IMR-90 (cell line): ENCODE results near the gene BCAP31. TPM values are rescaled to one million over a fixed set of nuclear protein-coding genes. Genes with fewer than 3 reads are reported as not detected.
"Not testable (repeated sequence)": the region's sequence is repeated elsewhere in the genome, so short reads cannot be mapped to it uniquely, and the experiment has no call there.

Experiments
- ATAC-seq: fragments of 200-7000 bp; cut with Tn5 transposase; 2 replicates; pipeline ENCODE4 v1.9.1; 2020; ENCODE audit warnings: low read depth, mild to moderate bottlenecking, moderate library complexity
- BruUV-seq: library from RNA; stranded (reverse); fragments of 400-500 nt; replicated peaks from 2 replicates; lab custom pipeline; 2021; lab: Mats Ljungman, UMichigan
- CTCF ChIA-PET: fragments of 300-600 bp; formaldehyde crosslinking; extraction: SDS; loops from one replicate; lab custom pipeline; 2021; ENCODE audit warnings: antibody characterized with exemption; lab: Yijun Ruan, JAX
- POLR2A ChIA-PET: fragments of 300-600 bp; sonication (Branson Sonifier 250); formaldehyde crosslinking; loops from one replicate; lab custom pipeline; 2022; ENCODE audit warnings: antibody characterized with exemption; ENCODE audit not compliant: unreplicated experiment; lab: Charles Lee
- DNase-seq: peaks from one replicate; pipeline ENCODE4 v3.0.0; 2013
- H2AFZ ChIP-seq: replicated peaks from 2 replicates; pipeline ENCODE3; 2013; ENCODE audit warnings: low read length, mild to moderate bottlenecking; ENCODE audit not compliant: poor library complexity
- H2AK5ac ChIP-seq: 2 replicates; pipeline ENCODE4 v1.6.1; 2013; ENCODE audit warnings: low read depth, low read length, inconsistent platforms
- H2AK9ac ChIP-seq: replicated peaks from 2 replicates; pipeline ENCODE3; 2013; ENCODE audit warnings: mild to moderate bottlenecking, low read depth, low read length, moderate library complexity; ENCODE audit not compliant: poor library complexity
- H2BK120ac ChIP-seq: 2 replicates; pipeline ENCODE4 v1.6.1; 2013; ENCODE audit warnings: low read depth, low read length, inconsistent platforms
- H2BK15ac ChIP-seq: 3 replicates; pipeline ENCODE4 v1.6.1; 2013; ENCODE audit warnings: low read depth, low read length, inconsistent platforms
- H2BK20ac ChIP-seq: 2 replicates; pipeline ENCODE4 v1.6.1; 2013; ENCODE audit warnings: low read depth, mild to moderate bottlenecking, inconsistent platforms, low read length, moderate library complexity
- H2BK5ac ChIP-seq: 2 replicates; pipeline ENCODE4 v1.6.1; 2013; ENCODE audit warnings: mild to moderate bottlenecking, low read depth, low read length, inconsistent platforms; ENCODE audit not compliant: poor library complexity, severe bottlenecking
- H3K14ac ChIP-seq: replicated peaks from 2 replicates; pipeline ENCODE4 v1.6.1; 2013; ENCODE audit warnings: low read depth, low read length, inconsistent platforms
- H3K18ac ChIP-seq: 2 replicates; pipeline ENCODE4 v1.6.1; 2013; ENCODE audit warnings: low read depth, low read length, control low read depth
- H3K23ac ChIP-seq: 2 replicates; pipeline ENCODE4 v1.6.1; 2013; ENCODE audit warnings: low read depth, low read length, inconsistent platforms
- H3K27ac ChIP-seq: 2 replicates; pipeline ENCODE4 v1.5.1; 2013; ENCODE audit warnings: mild to moderate bottlenecking, control low read depth, low read length; ENCODE audit not compliant: insufficient read depth
- H3K27me3 ChIP-seq: 2 replicates; pipeline ENCODE4 v1.6.1; 2013; ENCODE audit warnings: low read length; ENCODE audit not compliant: control insufficient read depth, insufficient read depth
- H3K36me3 ChIP-seq: 2 replicates; pipeline ENCODE4 v1.6.1; 2013; ENCODE audit warnings: low read length, mixed read lengths; ENCODE audit not compliant: control insufficient read depth, insufficient read depth
- H3K4ac ChIP-seq: 2 replicates; pipeline ENCODE4 v1.6.1; 2013; ENCODE audit warnings: low read depth, low read length, inconsistent platforms
- H3K4me1 ChIP-seq: 2 replicates; pipeline ENCODE4 v1.6.1; 2013; ENCODE audit warnings: low read length, mixed read lengths; ENCODE audit not compliant: control insufficient read depth, insufficient read depth
- H3K4me2 ChIP-seq: 2 replicates; pipeline ENCODE4 v1.6.1; 2013; ENCODE audit warnings: low read depth, mild to moderate bottlenecking, control low read depth, low read length, moderate library complexity
- H3K4me3 ChIP-seq: 2 replicates; pipeline ENCODE4 v1.5.1; 2013; ENCODE audit warnings: low read depth, mild to moderate bottlenecking, control low read depth, low read length, moderate library complexity; ENCODE audit not compliant: insufficient read depth
- H3K56ac ChIP-seq: 2 replicates; pipeline ENCODE4 v1.6.1; 2013; ENCODE audit warnings: low read length, inconsistent platforms; ENCODE audit not compliant: insufficient read depth; ENCODE audit errors: extremely low read depth
- H3K79me1 ChIP-seq, 2 experiments: 2 replicates each; pipeline ENCODE4 v1.6.1; 2013; ENCODE audit warnings: low read length in 2 of 2, inconsistent platforms in 1 of 2, low read depth in 1 of 2
- H3K9ac ChIP-seq: 2 replicates; pipeline ENCODE4 v1.6.1; 2013; ENCODE audit warnings: low read depth, low read length, control low read depth
- H3K9me1 ChIP-seq: 2 replicates; pipeline ENCODE4 v1.6.1; 2013; ENCODE audit warnings: low read length, inconsistent platforms; ENCODE audit not compliant: insufficient read depth
- H3K9me3 ChIP-seq: 2 replicates; pipeline ENCODE4 v1.6.1; 2013; ENCODE audit warnings: low read length; ENCODE audit not compliant: control insufficient read depth, insufficient read depth
- H4K20me1 ChIP-seq: 2 replicates; pipeline ENCODE4 v1.6.1; 2013; ENCODE audit warnings: low read length, inconsistent platforms; ENCODE audit not compliant: insufficient read depth
- H4K5ac ChIP-seq: 2 replicates; pipeline ENCODE4 v1.6.1; 2013; ENCODE audit warnings: mild to moderate bottlenecking, low read depth, low read length, control low read depth
- H4K8ac ChIP-seq, 2 experiments: 2 replicates each; pipeline ENCODE4 v1.6.1; 2013; ENCODE audit warnings: low read depth in 2 of 2, low read length in 2 of 2, control low read depth in 1 of 2, inconsistent platforms in 1 of 2
- H4K91ac ChIP-seq: 2 replicates; pipeline ENCODE4 v1.6.1; 2013; ENCODE audit warnings: low read depth, low read length, inconsistent platforms; ENCODE audit not compliant: insufficient read depth
- WGBS, 2 experiments: methylation state at CpG; one replicate each; pipeline versions ENCODE4 v1.1.5 to v1.1.7; 2013; ENCODE audit warnings: missing lambda C conversion rate in 2 of 2; ENCODE audit not compliant: insufficient read length in 1 of 2; ENCODE audit errors: extremely low coverage in 2 of 2; 5-methylcytosine and 5-hydroxymethylcytosine counted together
- dilution Hi-C: fragments of 300-500 bp; cut with HindIII; formaldehyde crosslinking; loops from one replicate; pipeline ENCODE4 v1.14.3; 2018; ENCODE audit warnings: low sequenced_read_pairs; ENCODE audit not compliant: unreplicated experiment
- in situ Hi-C: fragments of 300-500 bp; cut with MboI; formaldehyde crosslinking; loops from 3 replicates; pipeline ENCODE4 v1.14.3; 2019; ENCODE audit warnings: low sequenced_read_pairs, inconsistent platforms, mixed read lengths
- intact Hi-C: fragments of 100-400 bp; cut with micrococcal nuclease; formaldehyde crosslinking; loops from 2 replicates; pipeline ENCODE4 v1.10.0; 2022
- polyA plus RNA-seq, 3 experiments: library from polyadenylated mRNA; depleted of rRNA; stranded (reverse); fragments of >200 nt; gene quantifications; 2 replicates each; pipeline ENCODE4 v1.2.3, GENCODE V29; 2012; ENCODE audit warnings: low replicate concordance in 1 of 3
- total RNA-seq: library from RNA; depleted of rRNA; stranded (reverse); fragments of >200 nt; gene quantifications from 2 replicates; pipeline ENCODE4 v1.2.3, GENCODE V29; 2012

Gene BCAP31
- total and polyA plus RNA-seq, 2 of the 4 experiments (the other 2 are of a cell fraction), result 125 to 244 TPM

GRCh38 chrX:153705403-153706060, 18.7 kb downstream of the BCAP31 start:
- H2AK9ac ChIP-seq, DNase-seq, H3K14ac ChIP-seq, H2AK5ac ChIP-seq, H3K9me3 ChIP-seq, H3K4ac ChIP-seq, H3K27me3 ChIP-seq, H2BK20ac ChIP-seq, H3K79me1 ChIP-seq, intact Hi-C loops, H3K18ac ChIP-seq, H3K4me2 ChIP-seq, BruUV-seq, dilution Hi-C loops, H4K5ac ChIP-seq, H3K27ac ChIP-seq, H3K23ac ChIP-seq, H2BK15ac ChIP-seq, H3K4me3 ChIP-seq, H2AFZ ChIP-seq, H4K20me1 ChIP-seq, H3K9me1 ChIP-seq, H2BK120ac ChIP-seq, POLR2A ChIA-PET, H3K4me1 ChIP-seq, H3K9ac ChIP-seq, H4K8ac ChIP-seq, H4K91ac ChIP-seq, in situ Hi-C loops, H3K56ac ChIP-seq, CTCF ChIA-PET, H2BK5ac ChIP-seq, ATAC-seq: not testable (repeated sequence)
- 76% methylated on average over 14 of the region's 18 CpGs; no CpG with 5 or more reads in 1 of the 2 experiments for WGBS, 2 experiments
- H3K36me3 ChIP-seq, result peaks cover 24% of the 10 kb centered on the region

- H4K91ac ChIP-seq, H3K9ac ChIP-seq, H3K4me1 ChIP-seq, H3K79me1 ChIP-seq, H3K56ac ChIP-seq, H3K9me1 ChIP-seq, H3K4me3 ChIP-seq, H2BK120ac ChIP-seq, CTCF ChIA-PET, intact Hi-C loops, DNase-seq, H2AK9ac ChIP-seq, H2BK15ac ChIP-seq, H2AFZ ChIP-seq, BruUV-seq, H3K27me3 ChIP-seq, H4K20me1 ChIP-seq, ATAC-seq, H4K5ac ChIP-seq, H2AK5ac ChIP-seq, H3K14ac ChIP-seq, H3K27ac ChIP-seq, H2BK5ac ChIP-seq, dilution Hi-C loops, H3K9me3 ChIP-seq, H3K23ac ChIP-seq, H3K18ac ChIP-seq, H3K4me2 ChIP-seq, POLR2A ChIA-PET, H3K4ac ChIP-seq, H4K8ac ChIP-seq, H2BK20ac ChIP-seq, in situ Hi-C loops: not testable (repeated sequence)
- WGBS, 2 experiments, result no CpG with 5 or more reads among the region's 12 CpGs
- H3K36me3 ChIP-seq, result peaks cover 21% of the 10 kb centered on the region
These were observed 19.4 kb downstream of the BCAP31 start for GRCh38 chrX:153704631-153705402.
